Measurements from ENCODE around the gene SS18.

SS18 gene

GRCh38 chr18:26073758-26074157, 16.7 kb downstream of the SS18 start:
- in situ Hi-C loops (cut with MboI; ENCODE audit: low sequenced_read_pairs): no loop called here

GRCh38 chr18:26071725-26072124, 18.7 kb downstream of the SS18 start:
- in situ Hi-C loops (cut with MboI; ENCODE audit: low sequenced_read_pairs): no loop called here

- in situ Hi-C loops (cut with MboI; ENCODE audit: low sequenced_read_pairs): no loop called here
Measured at GRCh38 chr18:26071020-26071419, 19.4 kb downstream of the SS18 start.

- in situ Hi-C loops (cut with MboI; ENCODE audit: low sequenced_read_pairs): no loop called here
Measured at GRCh38 chr18:26059357-26059756, 31.1 kb downstream of the SS18 start.

- in situ Hi-C loops (cut with MboI; ENCODE audit: low sequenced_read_pairs): no loop called here
Measured at GRCh38 chr18:26057344-26057773, 33.1 kb downstream of the SS18 start.

- in situ Hi-C loops (cut with MboI; ENCODE audit: low sequenced_read_pairs): no loop called here
Measured at GRCh38 chr18:26056291-26056690, 34.1 kb downstream of the SS18 start.

- in situ Hi-C loops (cut with MboI; ENCODE audit: low sequenced_read_pairs): no loop called here
Measured at GRCh38 chr18:26052505-26052904, 37.9 kb downstream of the SS18 start.

- in situ Hi-C loops (cut with MboI; ENCODE audit: low sequenced_read_pairs): no loop called here
Measured at GRCh38 chr18:26051843-26052242, 38.6 kb downstream of the SS18 start.

- in situ Hi-C loops (cut with MboI; ENCODE audit: low sequenced_read_pairs): no loop called here
Measured at GRCh38 chr18:26046419-26047077, 43.9 kb downstream of the SS18 start.

- in situ Hi-C loops (cut with MboI; ENCODE audit: low sequenced_read_pairs): no loop called here
Measured at GRCh38 chr18:26044807-26045206, 45.6 kb downstream of the SS18 start.

- in situ Hi-C loops (cut with MboI; ENCODE audit: low sequenced_read_pairs): no loop called here
Measured at GRCh38 chr18:26040051-26040656, 50.3 kb downstream of the SS18 start.

GRCh38 chr18:26039203-26039602, 51.2 kb downstream of the SS18 start:
- in situ Hi-C loops (cut with MboI; ENCODE audit: low sequenced_read_pairs): no loop called here

GRCh38 chr18:26036635-26037034, 53.8 kb downstream of the SS18 start:
- in situ Hi-C loops (cut with MboI; ENCODE audit: low sequenced_read_pairs): no loop called here

- in situ Hi-C loops (cut with MboI; ENCODE audit: low sequenced_read_pairs): no loop called here
Measured at GRCh38 chr18:26034850-26035497, 55.4 kb downstream of the SS18 start.

- in situ Hi-C loops (cut with MboI; ENCODE audit: low sequenced_read_pairs): no loop called here
Measured at GRCh38 chr18:26022585-26022984, 67.8 kb downstream of the SS18 start.

GRCh38 chr18:26021061-26021754, 69.2 kb downstream of the SS18 start:
- in situ Hi-C loops (cut with MboI; ENCODE audit: low sequenced_read_pairs): no loop called here

- in situ Hi-C loops (cut with MboI; ENCODE audit: low sequenced_read_pairs): no loop called here
Measured at GRCh38 chr18:26017929-26018328, 72.5 kb downstream of the SS18 start.

GRCh38 chr18:26014462-26014861, 76.0 kb downstream of the SS18 start:
- in situ Hi-C loops (cut with MboI; ENCODE audit: low sequenced_read_pairs): no loop called here

- in situ Hi-C loops (cut with MboI; ENCODE audit: low sequenced_read_pairs): no loop called here
Measured at GRCh38 chr18:26008619-26009018, 81.8 kb downstream of the SS18 start.

- in situ Hi-C loops (cut with MboI; ENCODE audit: low sequenced_read_pairs): no loop called here
Measured at GRCh38 chr18:26008096-26008495, 82.3 kb downstream of the SS18 start.

- in situ Hi-C loops (cut with MboI; ENCODE audit: low sequenced_read_pairs): no loop called here
Measured at GRCh38 chr18:26005950-26006349, 84.5 kb downstream of the SS18 start.

GRCh38 chr18:26004832-26005231, 85.6 kb downstream of the SS18 start:
- in situ Hi-C loops (cut with MboI; ENCODE audit: low sequenced_read_pairs): no loop called here
